Colonic mucosa (tissue), 4 donors: Measurements from ENCODE around the gene CNOT8. TPM values are rescaled to one million over a fixed set of nuclear protein-coding genes. Genes with fewer than 3 reads are reported as not detected.

Source experiments
- DNase-seq: peaks from one replicate; pipeline ENCODE4 v3.0.0-alpha.2; 2020
- H3K27ac ChIP-seq: fragments of 200-600 bp; one replicate; pipeline ENCODE4 v1.8.0; 2021
- H3K27me3 ChIP-seq: fragments of 200-600 bp; one replicate; pipeline ENCODE4 v1.8.0; 2021
- H3K36me3 ChIP-seq: fragments of 200-600 bp; one replicate; pipeline ENCODE4 v1.8.0; 2021
- H3K4me1 ChIP-seq: fragments of 200-600 bp; one replicate; pipeline ENCODE4 v1.8.0; 2021; ENCODE audit warnings: mild to moderate bottlenecking
- H3K4me3 ChIP-seq: fragments of 200-600 bp; one replicate; pipeline ENCODE4 v1.8.0; 2021
- H3K9ac ChIP-seq, 2 donors: one replicate each; pipeline ENCODE4 v1.7.0; 2013; ENCODE audit warnings: control low read depth in 2 of 2, low read depth in 2 of 2, low read length in 2 of 2
- H3K9me3 ChIP-seq: fragments of 200-600 bp; one replicate; pipeline ENCODE4 v1.8.0; 2021
- CTCF ChIP-seq: fragments of 200-600 bp; IDR thresholded peaks from one replicate; pipeline ENCODE4 v1.8.0; 2022; ENCODE audit warnings: antibody characterized with exemption, mild to moderate bottlenecking
- intact Hi-C: fragments of 100-400 bp; cut with DNase I; formaldehyde crosslinking; loops from one replicate; pipeline ENCODE4 v1.14.1; 2022
- total RNA-seq, 2 donors: library from RNA; stranded (reverse); fragmentation: NEBNext Ultra II Directional in 1 of 2; extraction: Animal tissue kit (Norgen Biotek cat#: 25700) in 1 of 2; gene quantifications; one replicate each; pipeline ENCODE4 v1.2.1, GENCODE V29; 2021
- donor health status: healthy.
- donor health status: DM: no; HTN: no; CAD: no.
- donor health status: DM: no; HTN: no; CAD: no.

Gene CNOT8
- total RNA-seq, 2 donors from 2014 or later = 64.0 to 84.0 TPM

GRCh38 chr5:154871734-154872133 is 13.3 kb downstream of the CNOT8 start:
- Histone ChIP-seq H3K9ac (no peak overlapping the region), H3K4me1 (no peaks in the 10 kb centered on the region), H3K4me3 (no peak overlapping the region), H3K9me3 (no peaks in the 10 kb centered on the region), H3K36me3 (peaks cover 10% of the 10 kb centered on the region), H3K27me3 (no peaks in the 10 kb centered on the region), H3K27ac (no peak overlapping the region)
- intact Hi-C loops = no loop called here
- TF ChIP-seq CTCF = no peak
- DNase-seq = no peak

- H3K27me3 ChIP-seq = no peaks in the 10 kb centered on the region
- H3K9me3 ChIP-seq = peaks cover 5% of the 10 kb centered on the region
- TF ChIP-seq CTCF = no peak
- no peaks in the 10 kb centered on the region for H3K4me1 ChIP-seq
- H3K27ac ChIP-seq = no peak overlapping the region
- DNase-seq = peak; percentile 37
- peaks cover 10% of the 10 kb centered on the region for H3K36me3 ChIP-seq
- intact Hi-C loops = no loop called here
- no peak overlapping the region for H3K4me3 ChIP-seq
- H3K9ac ChIP-seq = peak overlapping the region in 1 of 2 donors; percentile 28
Measured at GRCh38 chr5:154873791-154874331, 15.4 kb downstream of the CNOT8 start.

GRCh38 chr5:154878642-154879335 is 20.4 kb downstream of the CNOT8 start:
- Histone ChIP-seq H3K9ac (no peak overlapping the region), H3K27me3 (no peaks in the 10 kb centered on the region), H3K36me3 (no peaks in the 10 kb centered on the region), H3K9me3 (peaks cover 7% of the 10 kb centered on the region), H3K4me1 (no peaks in the 10 kb centered on the region), H3K4me3 (no peak overlapping the region), H3K27ac (no peak overlapping the region)
- intact Hi-C loops = no loop called here
- no peak for DNase-seq
- no peak for TF ChIP-seq CTCF

- no peaks in the 10 kb centered on the region for H3K36me3 ChIP-seq
- H3K27ac ChIP-seq = no peak overlapping the region
- H3K4me3 ChIP-seq = no peak overlapping the region
- no peaks in the 10 kb centered on the region for H3K4me1 ChIP-seq
- intact Hi-C loops = no loop called here
- no peak overlapping the region for H3K9ac ChIP-seq
- H3K27me3 ChIP-seq = no peaks in the 10 kb centered on the region
- no peak for DNase-seq
- peaks cover 11% of the 10 kb centered on the region for H3K9me3 ChIP-seq
- no peak for TF ChIP-seq CTCF
Measured at GRCh38 chr5:154881986-154882385, 23.6 kb downstream of the CNOT8 start.

DNA sequence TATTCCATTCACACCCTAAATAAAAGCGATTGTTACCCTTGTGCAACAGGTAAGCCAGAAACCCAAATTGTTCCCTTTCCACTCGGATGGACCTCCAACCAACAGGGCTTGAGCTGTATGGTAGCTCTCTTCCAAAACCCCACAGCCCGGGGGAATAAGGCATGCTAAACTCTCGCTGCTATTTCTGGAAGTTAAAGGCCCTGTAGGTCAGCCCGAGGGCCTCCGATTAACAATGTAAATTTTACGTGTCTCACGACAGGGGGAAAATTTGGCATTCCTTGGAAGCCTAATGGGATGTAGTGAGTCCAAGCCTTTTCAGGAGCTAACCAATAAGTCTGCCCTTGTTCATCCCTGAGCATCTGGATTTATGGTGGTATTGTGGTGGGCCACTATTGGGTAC is 26.0 kb downstream of the CNOT8 start:
- intact Hi-C loops = no loop called here
- no peaks in the 10 kb centered on the region for H3K36me3 ChIP-seq

More for the DNA sequence above, 26.0 kb downstream of the CNOT8 start:
- Histone ChIP-seq H3K9ac (no peak overlapping the region), H3K27ac (no peak overlapping the region), H3K27me3 (no peaks in the 10 kb centered on the region), H3K4me3 (no peak overlapping the region), H3K9me3 (peaks cover 4% of the 10 kb centered on the region), H3K4me1 (no peaks in the 10 kb centered on the region)
- DNase-seq = no peak
- TF ChIP-seq CTCF = no peak
